Cerebellar cortex (tissue), 1 donor: ENCODE measurements around the gene ADGRG1.
A peak's percentile ranks its signal among the peaks of the same experiment; 100 is the strongest.

Source experiments
- DNase-seq: peaks from one replicate; pipeline ENCODE4 v3.0.0-alpha.2; 2015; ENCODE audit warnings: low spot score

ADGRG1 gene

GRCh38 chr16:57635266-57636097 lies 7.1 kb downstream of the ADGRG1 start:
- DNase-seq: no peak

- DNase-seq: no peak
Measured at GRCh38 chr16:57636184-57636583, 7.8 kb downstream of the ADGRG1 start.

- no peak for DNase-seq
Measured at GRCh38 chr16:57637020-57637419, 8.6 kb downstream of the ADGRG1 start.

- DNase-seq: peak; percentile 30
Measured at GRCh38 chr16:57637424-57637823, 9.0 kb downstream of the ADGRG1 start.

GRCh38 chr16:57637965-57638364 lies 9.5 kb downstream of the ADGRG1 start:
- DNase-seq: no peak

GRCh38 chr16:57638381-57638780 lies 10.0 kb downstream of the ADGRG1 start:
- no peak for DNase-seq

- DNase-seq: peak; percentile 29
Measured at GRCh38 chr16:57639172-57639887, 10.9 kb downstream of the ADGRG1 start.

- no peak for DNase-seq
Measured at GRCh38 chr16:57640185-57640584, 11.8 kb downstream of the ADGRG1 start.

- no peak for DNase-seq
Measured at GRCh38 chr16:57640612-57641011, 12.2 kb downstream of the ADGRG1 start.

- DNase-seq: no peak
Measured at GRCh38 chr16:57642160-57643135, 14.0 kb downstream of the ADGRG1 start.

- DNase-seq: no peak
Measured at GRCh38 chr16:57643147-57643874, 14.9 kb downstream of the ADGRG1 start.

- DNase-seq: no peak
Measured at GRCh38 chr16:57643910-57644309, 15.5 kb downstream of the ADGRG1 start.

GRCh38 chr16:57644383-57645014 lies 16.1 kb downstream of the ADGRG1 start:
- DNase-seq: no peak

GRCh38 chr16:57645169-57645568 lies 16.7 kb downstream of the ADGRG1 start:
- DNase-seq: no peak

GRCh38 chr16:57645691-57646387 lies 17.4 kb downstream of the ADGRG1 start:
- no peak for DNase-seq

- DNase-seq: no peak
Measured at GRCh38 chr16:57646388-57647039, 18.1 kb downstream of the ADGRG1 start.

GRCh38 chr16:57647136-57647875 lies 18.9 kb downstream of the ADGRG1 start:
- no peak for DNase-seq

- DNase-seq: no peak
Measured at GRCh38 chr16:57648125-57648524, 19.7 kb downstream of the ADGRG1 start.
